ENCODE measurements around the gene GON4L. TPM values are rescaled to one million over a fixed set of nuclear protein-coding genes. Genes with fewer than 3 reads are reported as not detected.
A peak's percentile ranks its signal among the peaks of the same experiment; 100 is the strongest.
"Not testable (repeated sequence)": the region's sequence is repeated elsewhere in the genome, so short reads cannot be mapped to it uniquely, and the experiment has no call there.

GON4L gene
- total and polyA plus RNA-seq, 3 experiments from 2014 or later: 42.9 to 60.8 (median 53.3) TPM

DNA sequence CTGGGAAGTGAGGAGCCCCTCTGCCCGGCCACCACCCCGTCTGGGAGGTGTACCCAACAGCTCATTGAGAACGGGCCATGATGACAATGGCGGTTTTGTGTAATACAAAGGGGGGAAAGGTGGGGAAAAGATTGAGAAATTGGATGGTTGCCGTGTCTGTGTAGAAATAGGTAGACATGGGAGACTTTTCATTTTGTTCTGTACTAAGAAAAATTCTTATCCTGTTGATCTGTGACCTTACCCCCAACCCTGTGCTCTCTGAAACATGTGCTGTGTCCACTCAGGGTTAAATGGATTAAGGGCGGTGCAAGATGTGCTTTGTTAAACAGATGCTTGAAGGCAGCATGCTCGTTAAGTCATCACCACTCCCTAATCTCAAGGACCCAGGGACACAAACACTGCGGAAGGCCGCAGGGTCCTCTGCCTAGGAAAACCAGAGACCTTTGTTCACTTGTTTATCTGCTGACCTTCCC lies 22.1 kb downstream of the GON4L start:
- H3K9me3 Mint-ChIP-seq; POLR2A ChIA-PET; DNase-seq; H3K27me3 Mint-ChIP-seq; H3K4me3 ChIP-seq (ENCODE audit: low read length); H3K36me3 ChIP-seq (ENCODE audit: insufficient read depth, low read length); H3K4me1 ChIP-seq (ENCODE audit: insufficient read depth, low read length); H3K27ac Mint-ChIP-seq; CTCF ChIA-PET; H3K27me3 ChIP-seq (ENCODE audit: insufficient read depth, low read length, poor library complexity, severe bottlenecking); H3K4me3 Mint-ChIP-seq; H3K9me3 ChIP-seq (ENCODE audit: low read length): not testable (repeated sequence)
- Mint-ChIP-seq H3K4me1 (peaks cover 23 to 46% (median 38%) of the 10 kb centered on the region in 3 donors), H3K36me3 (peaks cover 0 to 23% (median 13%) of the 10 kb centered on the region in 3 donors)
- peak overlapping the region; percentile 67 for H3K27ac ChIP-seq (ENCODE audit: low read depth, low read length)

DNA sequence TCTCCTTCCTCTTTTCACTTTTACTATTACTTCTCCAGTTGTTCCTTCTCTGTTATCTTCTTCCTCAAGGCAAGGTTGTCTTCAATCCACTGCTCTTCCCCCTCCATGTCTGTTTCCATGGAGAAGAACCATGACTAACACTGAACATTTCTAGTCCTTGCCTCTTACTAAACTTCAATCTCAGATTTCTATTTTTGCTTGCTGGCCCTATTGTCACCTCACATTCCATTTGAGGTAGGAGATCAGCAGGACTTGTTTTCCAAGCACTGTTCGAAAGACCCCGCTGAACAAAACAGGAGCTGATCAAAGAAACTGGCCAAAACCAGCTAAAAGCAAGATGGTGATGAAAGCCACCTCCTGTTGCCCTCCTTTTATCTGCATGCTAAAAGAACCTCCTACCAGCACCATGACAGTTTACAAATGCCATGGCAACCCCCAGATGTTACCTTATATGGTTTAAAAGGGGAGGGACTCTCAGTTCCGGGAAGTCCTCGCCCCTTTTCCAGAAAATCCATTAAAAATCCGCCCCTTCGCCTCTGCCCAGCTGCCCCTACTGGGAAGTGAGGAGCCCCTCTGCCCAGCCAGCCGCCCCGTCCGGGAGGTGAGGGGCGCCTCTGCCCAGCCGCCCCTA lies 22.6 kb downstream of the GON4L start:
- H3K27me3 Mint-ChIP-seq: no peaks in the 10 kb centered on the region
- no peaks in the 10 kb centered on the region for H3K9me3 ChIP-seq (ENCODE audit: low read length)
- no peak overlapping the region for H3K4me3 ChIP-seq (ENCODE audit: low read length)
- no peaks in the 10 kb centered on the region for H3K27me3 ChIP-seq (ENCODE audit: insufficient read depth, low read length, poor library complexity, severe bottlenecking)
- no peak for DNase-seq
- H3K4me1 Mint-ChIP-seq: peaks cover 23 to 41% (median 32%) of the 10 kb centered on the region in 3 donors
- ChIA-PET POLR2A (no interaction called here), CTCF (no interaction called here)
- no peaks in the 10 kb centered on the region for H3K9me3 Mint-ChIP-seq
- H3K36me3 Mint-ChIP-seq: peaks cover 0 to 26% (median 13%) of the 10 kb centered on the region in 3 donors
- peaks cover 4% of the 10 kb centered on the region for H3K4me1 ChIP-seq (ENCODE audit: insufficient read depth, low read length)
- H3K27ac Mint-ChIP-seq: peak overlapping the region in 5 of 8 donors; percentile 8 to 79 (median 66)
- H3K36me3 ChIP-seq (ENCODE audit: insufficient read depth, low read length): no peaks in the 10 kb centered on the region
- H3K27ac ChIP-seq (ENCODE audit: low read depth, low read length): peak overlapping the region; percentile 67
- H3K4me3 Mint-ChIP-seq: no peak overlapping the region

- peaks cover 4% of the 10 kb centered on the region for H3K4me1 ChIP-seq (ENCODE audit: insufficient read depth, low read length)
- H3K27me3 ChIP-seq (ENCODE audit: insufficient read depth, low read length, poor library complexity, severe bottlenecking): no peaks in the 10 kb centered on the region
- no peak for DNase-seq
- Mint-ChIP-seq H3K9me3 (no peaks in the 10 kb centered on the region), H3K4me3 (no peak overlapping the region), H3K27ac (peak overlapping the region in 6 of 8 donors; percentile 8 to 66 (median 54)), H3K4me1 (peaks cover 23 to 38% (median 34%) of the 10 kb centered on the region in 3 donors), H3K36me3 (peaks cover 0 to 29% (median 13%) of the 10 kb centered on the region in 3 donors), H3K27me3 (no peaks in the 10 kb centered on the region)
- H3K36me3 ChIP-seq (ENCODE audit: insufficient read depth, low read length): no peaks in the 10 kb centered on the region
- no peak overlapping the region for H3K4me3 ChIP-seq (ENCODE audit: low read length)
- ChIA-PET CTCF (no interaction called here), POLR2A (no interaction called here)
- peak overlapping the region; percentile 67 for H3K27ac ChIP-seq (ENCODE audit: low read depth, low read length)
- H3K9me3 ChIP-seq (ENCODE audit: low read length): no peaks in the 10 kb centered on the region
Observed at GRCh38 chr1:155833665-155834295, 23.2 kb downstream of the GON4L start.

- ChIA-PET CTCF (interaction anchor here (0.6 to 0.7 kb wide), 2 partner anchors 123 to 483 kb away, joined by 3 read pairs; no protein-coding TSS in a partner anchor), POLR2A (no interaction called here)
- H3K4me1 Mint-ChIP-seq: peaks cover 13 to 32% (median 27%) of the 10 kb centered on the region in 3 donors
- Histone ChIP-seq H3K27me3 (ENCODE audit: insufficient read depth, low read length, poor library complexity, severe bottlenecking) (no peaks in the 10 kb centered on the region), H3K4me3 (ENCODE audit: low read length) (no peak overlapping the region), H3K27ac (ENCODE audit: low read depth, low read length) (no peak overlapping the region), H3K9me3 (ENCODE audit: low read length) (no peaks in the 10 kb centered on the region), H3K36me3 (ENCODE audit: insufficient read depth, low read length) (no peaks in the 10 kb centered on the region), H3K4me1 (ENCODE audit: insufficient read depth, low read length) (no peaks in the 10 kb centered on the region)
- H3K4me3 Mint-ChIP-seq: no peak overlapping the region
- DNase-seq: no peak
- no peak overlapping the region for H3K27ac Mint-ChIP-seq
- H3K27me3 Mint-ChIP-seq: no peaks in the 10 kb centered on the region
- no peaks in the 10 kb centered on the region for H3K9me3 Mint-ChIP-seq
- H3K36me3 Mint-ChIP-seq: peaks cover 0 to 30% (median 11%) of the 10 kb centered on the region in 3 donors
Observed at GRCh38 chr1:155831279-155831976, 25.6 kb downstream of the GON4L start.

DNA sequence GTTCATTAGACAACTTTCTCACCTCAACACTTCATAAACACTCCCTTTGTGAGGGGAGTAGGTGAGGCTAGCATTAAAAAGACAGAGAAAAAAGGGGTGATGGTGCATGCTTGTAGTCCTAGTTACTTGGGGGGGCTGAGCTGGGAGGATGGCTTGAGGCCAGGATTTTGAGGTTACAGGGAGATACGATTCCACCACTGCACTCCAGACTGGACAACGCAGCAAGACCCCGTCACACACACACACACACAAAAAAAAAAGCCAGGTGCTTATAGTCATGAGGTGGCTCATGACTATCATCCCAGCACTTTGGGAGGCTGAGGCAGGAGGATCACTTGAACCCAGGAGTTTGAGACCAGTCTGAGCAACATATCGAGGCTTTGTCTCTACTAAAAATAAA lies 29.6 kb downstream of the GON4L start:
- H3K4me1 ChIP-seq (ENCODE audit: insufficient read depth, low read length): no peaks in the 10 kb centered on the region
- no peaks in the 10 kb centered on the region for H3K9me3 ChIP-seq (ENCODE audit: low read length)
- H3K36me3 Mint-ChIP-seq: peaks cover under 1 to 54% (median 13%) of the 10 kb centered on the region in 3 donors
- no peaks in the 10 kb centered on the region for H3K9me3 Mint-ChIP-seq
- H3K27me3 ChIP-seq (ENCODE audit: insufficient read depth, low read length, poor library complexity, severe bottlenecking): no peaks in the 10 kb centered on the region
- H3K27ac Mint-ChIP-seq: peak overlapping the region in 4 of 8 donors; percentile 0 to 79 (median 46)
- no peak overlapping the region for H3K27ac ChIP-seq (ENCODE audit: low read depth, low read length)
- ChIA-PET CTCF (no interaction called here), POLR2A (interaction anchor here (0.7 kb wide), 1 partner anchor 651 kb away, joined by 4 read pairs; no protein-coding TSS in a partner anchor)
- H3K4me3 ChIP-seq (ENCODE audit: low read length): no peak overlapping the region
- no peak for DNase-seq
- H3K36me3 ChIP-seq (ENCODE audit: insufficient read depth, low read length): peaks cover 11% of the 10 kb centered on the region
- peaks cover 2 to 8% (median 5%) of the 10 kb centered on the region in 3 donors for H3K4me1 Mint-ChIP-seq
- H3K4me3 Mint-ChIP-seq: no peak overlapping the region
- H3K27me3 Mint-ChIP-seq: no peaks in the 10 kb centered on the region

DNA sequence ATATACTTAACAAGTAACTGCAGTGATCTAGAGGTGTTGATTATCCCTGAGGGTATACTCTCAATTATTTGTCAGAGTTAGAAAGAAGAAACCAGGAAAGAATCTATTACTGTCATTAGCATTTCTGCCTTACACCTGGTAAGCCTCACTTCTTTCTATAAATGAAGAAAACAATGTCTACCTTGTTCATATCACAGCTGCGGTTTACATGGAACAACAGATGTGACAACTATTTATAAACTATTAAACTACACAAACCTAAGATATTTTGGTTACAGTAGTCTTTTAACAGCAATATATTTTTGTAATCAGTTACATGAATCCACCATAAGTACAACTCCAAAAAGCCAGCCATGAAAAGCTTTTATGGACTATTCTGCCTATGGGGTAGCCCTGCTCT lies 40.7 kb downstream of the GON4L start:
- H3K9me3 Mint-ChIP-seq: no peaks in the 10 kb centered on the region
- H3K36me3 Mint-ChIP-seq: peaks cover 2 to 78% (median 20%) of the 10 kb centered on the region in 3 donors
- H3K4me1 Mint-ChIP-seq: peaks cover 0 to 2% (median 0%) of the 10 kb centered on the region in 3 donors
- Histone ChIP-seq H3K27me3 (ENCODE audit: insufficient read depth, low read length, poor library complexity, severe bottlenecking) (no peaks in the 10 kb centered on the region), H3K4me1 (ENCODE audit: insufficient read depth, low read length) (no peaks in the 10 kb centered on the region), H3K4me3 (ENCODE audit: low read length) (no peak overlapping the region), H3K9me3 (ENCODE audit: low read length) (no peaks in the 10 kb centered on the region), H3K36me3 (ENCODE audit: insufficient read depth, low read length) (peaks cover 53% of the 10 kb centered on the region), H3K27ac (ENCODE audit: low read depth, low read length) (no peak overlapping the region)
- ChIA-PET CTCF (no interaction called here), POLR2A (no interaction called here)
- no peak for DNase-seq
- H3K27ac Mint-ChIP-seq: no peak overlapping the region
- H3K4me3 Mint-ChIP-seq: no peak overlapping the region
- no peaks in the 10 kb centered on the region for H3K27me3 Mint-ChIP-seq

DNA sequence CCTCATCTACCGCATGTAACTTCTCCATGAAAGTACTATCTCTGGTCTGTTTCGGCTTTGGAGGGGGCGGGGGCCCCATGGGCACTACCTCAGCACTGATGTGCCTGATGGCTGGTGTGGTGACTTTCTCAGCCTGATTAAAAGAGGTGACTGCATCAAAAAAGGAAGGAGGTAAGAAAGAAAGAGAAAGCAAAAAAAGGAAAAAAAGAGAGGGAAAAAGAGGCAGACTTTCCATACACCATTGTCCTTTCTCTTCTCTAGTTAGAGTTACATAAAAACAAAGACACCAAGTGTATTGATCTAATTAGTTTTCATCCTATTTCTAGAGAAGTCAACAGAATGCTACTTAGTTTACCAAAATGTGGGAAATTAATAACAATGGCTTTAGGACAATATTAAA lies 43.3 kb downstream of the GON4L start:
- Histone ChIP-seq H3K27me3 (ENCODE audit: insufficient read depth, low read length, poor library complexity, severe bottlenecking) (no peaks in the 10 kb centered on the region), H3K9me3 (ENCODE audit: low read length) (no peaks in the 10 kb centered on the region), H3K4me1 (ENCODE audit: insufficient read depth, low read length) (no peaks in the 10 kb centered on the region), H3K27ac (ENCODE audit: low read depth, low read length) (no peak overlapping the region), H3K36me3 (ENCODE audit: insufficient read depth, low read length) (peaks cover 38% of the 10 kb centered on the region), H3K4me3 (ENCODE audit: low read length) (no peak overlapping the region)
- DNase-seq: no peak
- ChIA-PET CTCF (no interaction called here), POLR2A (no interaction called here)
- no peak overlapping the region for H3K4me3 Mint-ChIP-seq
- H3K27ac Mint-ChIP-seq: peak overlapping the region in 7 of 8 donors; percentile 2 to 64 (median 28)
- H3K36me3 Mint-ChIP-seq: peaks cover 0 to 70% (median 12%) of the 10 kb centered on the region in 3 donors
- peaks cover 4 to 7% (median 7%) of the 10 kb centered on the region in 3 donors for H3K4me1 Mint-ChIP-seq
- H3K9me3 Mint-ChIP-seq: no peaks in the 10 kb centered on the region
- no peaks in the 10 kb centered on the region for H3K27me3 Mint-ChIP-seq

DNA sequence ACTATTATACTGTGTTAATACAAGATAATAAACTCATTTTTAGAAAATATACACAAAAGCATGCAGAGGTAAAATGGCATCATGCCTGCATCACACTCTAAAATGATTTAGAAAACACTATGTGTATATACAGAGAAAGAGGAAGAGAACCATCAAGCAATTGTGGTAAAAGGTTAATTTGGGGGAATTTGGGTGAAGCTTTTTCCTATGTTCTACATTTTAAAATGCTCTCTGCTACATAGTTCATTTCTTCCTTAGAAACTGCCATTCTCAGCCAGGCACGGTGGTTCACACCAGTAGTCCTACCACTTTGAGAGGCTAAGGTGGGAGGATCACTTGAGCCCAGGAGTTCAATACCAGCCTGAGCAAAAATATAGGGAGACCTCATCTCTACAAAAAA lies 44.1 kb downstream of the GON4L start:
- Mint-ChIP-seq H3K9me3 (no peaks in the 10 kb centered on the region), H3K4me1 (peaks cover 4 to 10% (median 7%) of the 10 kb centered on the region in 3 donors), H3K27ac (no peak overlapping the region), H3K4me3 (no peak overlapping the region), H3K27me3 (no peaks in the 10 kb centered on the region), H3K36me3 (peaks cover 0 to 70% (median 14%) of the 10 kb centered on the region in 3 donors)
- DNase-seq: no peak
- Histone ChIP-seq H3K4me3 (ENCODE audit: low read length) (no peak overlapping the region), H3K4me1 (ENCODE audit: insufficient read depth, low read length) (no peaks in the 10 kb centered on the region), H3K36me3 (ENCODE audit: insufficient read depth, low read length) (peaks cover 35% of the 10 kb centered on the region), H3K9me3 (ENCODE audit: low read length) (no peaks in the 10 kb centered on the region), H3K27me3 (ENCODE audit: insufficient read depth, low read length, poor library complexity, severe bottlenecking) (no peaks in the 10 kb centered on the region), H3K27ac (ENCODE audit: low read depth, low read length) (no peak overlapping the region)
- ChIA-PET CTCF (no interaction called here), POLR2A (no interaction called here)
